HUES6 (cell line): ENCODE results near the gene CRIP1.

Experiments
- H3K27ac ChIP-seq: 2 replicates; pipeline ENCODE4 v1.7.0; 2013; ENCODE audit warnings: low read depth, mild to moderate bottlenecking, low read length, inconsistent platforms
- H3K27me3 ChIP-seq: 2 replicates; pipeline ENCODE4 v1.6.1; 2013; ENCODE audit warnings: low read length; ENCODE audit not compliant: control insufficient read depth, insufficient read depth
- H3K36me3 ChIP-seq: 2 replicates; pipeline ENCODE4 v1.6.1; 2013; ENCODE audit warnings: low read length; ENCODE audit not compliant: control insufficient read depth, insufficient read depth
- H3K4me1 ChIP-seq: 2 replicates; pipeline ENCODE4 v1.6.1; 2013; ENCODE audit warnings: low read length; ENCODE audit not compliant: control insufficient read depth, insufficient read depth
- H3K4me3 ChIP-seq: 2 replicates; pipeline ENCODE4 v1.5.1; 2013; ENCODE audit warnings: low read depth, low read length
- H3K9ac ChIP-seq: one replicate; pipeline ENCODE4 v1.6.1; 2013; ENCODE audit warnings: mild to moderate bottlenecking, low read length
- H3K9me3 ChIP-seq: 2 replicates; pipeline ENCODE4 v1.6.1; 2013; ENCODE audit warnings: low read depth, low read length; ENCODE audit not compliant: control insufficient read depth, insufficient read depth

CRIP1 gene

DNA sequence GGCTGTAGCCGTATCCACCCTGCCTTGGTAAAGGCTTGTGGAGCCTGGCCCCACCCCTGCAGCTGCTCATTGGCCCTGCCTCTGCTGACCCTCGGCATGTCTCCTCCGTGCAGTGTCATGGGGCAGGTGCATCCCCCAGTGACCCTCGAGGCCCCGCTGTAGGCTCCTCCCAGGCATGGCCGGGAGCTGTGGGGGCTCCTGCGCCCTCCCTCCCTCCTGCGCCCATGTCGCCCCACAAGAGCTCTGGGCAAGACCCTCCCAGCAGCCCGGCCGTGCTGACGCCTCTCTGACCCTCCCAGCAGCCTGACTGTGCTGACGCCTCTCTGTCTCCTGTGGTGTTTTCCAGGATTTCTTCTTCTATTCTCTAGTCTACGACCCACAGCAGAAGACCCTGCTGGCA is 32.8 kb upstream of the CRIP1 start:
- no peaks in the 10 kb centered on the region for H3K9me3 ChIP-seq
- H3K27me3 ChIP-seq = no peaks in the 10 kb centered on the region
- H3K9ac ChIP-seq = no peak overlapping the region
- H3K27ac ChIP-seq = no peak overlapping the region
- H3K4me1 ChIP-seq = no peaks in the 10 kb centered on the region
- H3K4me3 ChIP-seq = no peak overlapping the region
- H3K36me3 ChIP-seq = peaks cover 88% of the 10 kb centered on the region

DNA sequence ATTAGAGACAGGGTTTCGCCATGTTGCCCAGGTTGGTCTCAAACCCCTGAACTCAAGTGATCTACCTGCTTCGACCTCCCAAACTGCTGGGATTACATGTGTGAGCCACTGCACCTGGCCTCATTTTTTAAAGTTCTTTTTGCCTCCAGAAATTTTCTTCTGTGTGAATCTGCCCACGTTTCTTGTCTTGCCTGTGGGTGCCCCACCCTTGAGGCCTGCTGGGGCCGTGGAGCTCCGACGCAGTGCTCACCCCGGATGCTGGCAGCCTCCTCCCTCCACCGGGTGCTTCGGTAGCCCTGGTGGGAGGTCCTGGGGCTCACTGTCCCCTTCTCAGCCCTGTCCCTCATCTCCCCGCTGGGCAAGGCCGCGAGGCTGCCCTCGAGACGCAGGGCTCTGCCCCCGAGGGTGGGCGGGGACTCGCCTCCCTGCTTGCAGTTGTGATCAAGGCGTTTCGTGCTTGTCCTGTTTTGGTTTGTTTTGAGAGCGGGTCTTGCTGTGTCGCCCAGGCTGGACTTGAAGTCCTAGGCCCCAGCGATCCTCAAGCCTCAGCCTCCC is 31.5 kb upstream of the CRIP1 start:
- Histone ChIP-seq H3K36me3 (peaks cover 77% of the 10 kb centered on the region), H3K4me1 (no peaks in the 10 kb centered on the region)

DNA sequence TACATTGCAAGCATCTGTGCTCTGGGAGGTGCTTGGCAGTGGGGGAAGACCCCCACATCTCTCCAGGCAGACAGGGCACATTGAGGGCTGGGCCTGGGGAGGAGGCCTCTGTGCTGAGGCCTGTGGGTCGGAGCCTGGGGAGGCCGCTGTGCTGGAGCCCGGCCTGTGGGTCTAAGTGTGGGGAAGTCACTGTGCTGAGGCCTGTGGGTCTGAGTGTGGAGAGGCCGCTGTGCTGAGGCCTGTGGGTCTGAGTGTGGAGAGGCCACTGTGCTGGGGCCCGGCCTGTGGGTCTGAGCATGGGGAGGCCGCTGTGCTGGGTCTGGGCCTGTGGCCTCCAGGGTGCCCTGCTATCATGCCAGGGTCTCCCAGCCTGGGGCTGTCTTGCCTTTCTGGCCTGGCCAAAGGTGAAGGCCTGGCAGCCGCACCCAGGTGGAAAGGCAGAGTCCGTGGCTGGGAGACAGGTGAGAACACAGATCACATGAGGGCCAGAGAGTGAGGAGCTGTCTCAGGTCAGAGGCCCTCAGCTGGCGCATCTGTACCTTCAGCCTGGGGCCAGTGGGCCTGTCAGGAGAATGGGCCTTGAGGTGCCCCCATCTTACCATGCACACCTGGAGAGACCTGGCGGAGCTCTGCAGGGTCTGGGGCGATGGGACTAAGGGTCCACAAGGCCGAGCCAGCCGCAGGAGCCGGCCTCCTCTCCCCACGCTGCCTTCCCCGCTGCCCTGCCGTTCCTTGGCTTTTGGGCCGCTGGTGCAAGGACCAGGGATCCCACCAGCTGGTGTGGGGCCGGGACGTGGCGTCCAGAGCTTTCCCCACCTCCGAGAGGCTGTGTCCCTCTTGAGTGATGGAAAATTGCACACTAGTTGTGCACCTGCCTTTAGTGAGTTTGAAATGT is 30.7 kb upstream of the CRIP1 start:
- H3K9me3 ChIP-seq = no peaks in the 10 kb centered on the region
- peaks cover 77% of the 10 kb centered on the region for H3K36me3 ChIP-seq
- H3K9ac ChIP-seq = peak overlapping the region; percentile 19
- no peaks in the 10 kb centered on the region for H3K4me1 ChIP-seq
- no peak overlapping the region for H3K4me3 ChIP-seq
- no peak overlapping the region for H3K27ac ChIP-seq
- no peaks in the 10 kb centered on the region for H3K27me3 ChIP-seq

More for the DNA sequence above, 31.5 kb upstream of the CRIP1 start:
- Histone ChIP-seq H3K9ac (peak overlapping the region; percentile 19), H3K27me3 (no peaks in the 10 kb centered on the region), H3K4me3 (no peak overlapping the region), H3K9me3 (no peaks in the 10 kb centered on the region), H3K27ac (no peak overlapping the region)

DNA sequence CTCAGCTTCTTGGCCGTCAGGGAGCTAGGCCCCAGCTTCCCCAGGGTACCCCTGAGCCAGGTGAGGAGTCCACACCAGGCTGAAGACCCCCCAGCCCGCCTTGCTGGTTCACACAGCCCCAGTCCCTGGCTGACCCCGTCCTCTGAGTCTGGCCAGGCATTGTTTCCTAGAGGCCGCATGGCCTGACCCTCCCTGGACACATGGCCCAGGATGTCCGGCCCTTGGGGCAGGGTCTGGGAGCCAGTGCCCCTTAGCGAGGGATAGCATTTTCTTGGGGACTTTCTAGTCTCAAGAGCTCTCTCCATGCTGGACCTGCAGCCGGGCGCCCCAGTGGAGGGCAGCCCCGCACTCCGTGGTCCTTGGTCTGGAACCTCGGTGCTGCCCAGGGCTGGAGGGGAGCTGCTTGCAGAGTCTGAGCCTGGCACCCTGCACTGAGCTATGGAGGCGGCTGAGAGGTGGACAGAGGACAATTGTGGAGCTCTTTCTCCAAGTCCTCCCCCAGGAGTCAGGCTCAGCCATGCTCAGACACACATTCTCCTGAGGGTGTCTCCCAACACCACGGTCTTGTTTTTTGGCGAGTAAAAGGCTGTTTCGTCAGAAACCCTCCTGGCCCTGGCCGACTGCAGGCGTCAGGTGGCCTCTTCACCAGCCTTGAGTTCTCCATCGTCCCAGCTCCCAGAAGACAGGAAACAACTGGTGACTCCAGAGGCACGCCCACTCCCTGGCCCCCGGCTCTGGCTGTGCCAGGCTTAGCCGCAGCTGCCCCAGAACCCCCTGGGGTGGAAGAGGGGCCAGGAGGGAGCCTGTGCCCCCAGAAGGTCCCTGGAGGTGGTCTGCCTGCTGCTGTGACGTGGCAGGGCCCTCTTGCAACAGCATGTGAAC is 29.7 kb upstream of the CRIP1 start:
- no peaks in the 10 kb centered on the region for H3K27me3 ChIP-seq
- H3K27ac ChIP-seq = no peak overlapping the region
- H3K9me3 ChIP-seq = no peaks in the 10 kb centered on the region
- no peaks in the 10 kb centered on the region for H3K4me1 ChIP-seq
- no peak overlapping the region for H3K9ac ChIP-seq
- no peak overlapping the region for H3K4me3 ChIP-seq
- H3K36me3 ChIP-seq = peaks cover 79% of the 10 kb centered on the region

DNA sequence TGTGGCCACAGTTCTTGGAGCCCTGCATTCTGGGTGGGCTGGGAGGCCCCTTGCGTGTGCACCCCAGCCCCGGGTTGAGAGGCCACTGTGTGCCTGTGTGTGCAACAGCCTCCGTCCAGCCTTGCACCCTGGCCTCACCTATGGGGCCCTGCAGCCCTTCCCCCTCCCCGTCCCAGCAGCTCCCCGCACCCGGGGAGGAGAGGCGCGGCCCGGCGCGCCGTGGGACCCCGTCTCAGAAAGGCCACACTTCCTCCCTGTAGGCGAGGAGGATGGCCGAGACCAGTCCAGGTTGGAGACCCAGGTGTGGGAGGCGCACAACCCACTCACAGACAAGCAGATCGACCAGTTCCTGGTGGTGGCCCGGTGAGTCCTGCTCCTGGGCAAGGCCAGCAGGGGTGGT is 28.7 kb upstream of the CRIP1 start:
- Histone ChIP-seq H3K9ac (no peak overlapping the region), H3K27ac (peak overlapping the region; percentile 30; the same call in 1 of the 2 replicates), H3K9me3 (no peaks in the 10 kb centered on the region), H3K27me3 (no peaks in the 10 kb centered on the region), H3K4me1 (no peaks in the 10 kb centered on the region), H3K4me3 (no peak overlapping the region), H3K36me3 (peaks cover 79% of the 10 kb centered on the region)

DNA sequence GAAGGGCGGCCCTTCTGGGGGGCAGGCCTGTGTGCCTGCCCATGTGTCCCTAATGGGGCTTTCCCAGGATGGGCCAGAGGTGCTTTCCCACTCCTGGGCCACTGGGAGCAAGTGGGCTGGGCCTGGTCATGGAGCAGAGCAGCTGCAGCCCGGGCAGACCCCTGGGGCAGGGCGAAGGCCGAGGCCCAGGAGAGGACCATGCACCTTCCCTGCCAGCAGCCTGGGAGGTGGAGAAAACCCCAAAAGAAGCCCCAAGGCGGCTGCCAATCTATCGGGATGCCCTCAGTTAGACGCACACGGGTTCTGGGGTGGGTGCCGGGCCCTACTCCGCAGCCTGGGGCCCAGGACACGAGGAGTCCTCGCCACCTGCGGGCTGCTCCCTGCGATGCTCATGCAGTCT is 28.1 kb upstream of the CRIP1 start:
- Histone ChIP-seq H3K27ac (0 out of 2 replicates have a peak overlapping the region, but pooled peaks have one; percentile 30), H3K9ac (no peak overlapping the region), H3K4me3 (no peak overlapping the region), H3K27me3 (no peaks in the 10 kb centered on the region), H3K4me1 (no peaks in the 10 kb centered on the region), H3K36me3 (peaks cover 80% of the 10 kb centered on the region), H3K9me3 (no peaks in the 10 kb centered on the region)

DNA sequence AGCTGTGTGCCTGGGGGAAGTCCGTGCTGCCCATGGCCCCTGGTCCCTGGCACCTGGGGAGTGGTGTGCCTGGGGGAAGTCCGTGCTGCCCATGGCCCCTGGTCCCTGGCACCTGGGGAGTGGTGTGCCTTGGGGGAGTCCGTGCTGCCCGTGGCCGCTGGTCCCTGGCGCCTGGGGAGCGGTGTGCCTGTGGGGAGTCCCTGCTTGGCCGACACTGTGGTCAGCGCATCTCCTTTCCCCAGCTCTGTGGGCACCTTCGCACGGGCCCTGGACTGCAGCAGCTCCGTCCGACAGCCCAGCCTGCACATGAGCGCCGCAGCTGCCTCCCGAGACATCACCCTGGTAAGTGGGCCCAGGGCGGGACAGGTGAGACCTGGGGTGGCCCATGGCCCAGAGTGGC is 26.6 kb upstream of the CRIP1 start:
- H3K4me1 ChIP-seq = peaks cover 6% of the 10 kb centered on the region; the same call in 1 of the 2 replicates
- H3K9ac ChIP-seq = no peak overlapping the region
- H3K9me3 ChIP-seq = no peaks in the 10 kb centered on the region
- no peak overlapping the region for H3K4me3 ChIP-seq
- peaks cover 80% of the 10 kb centered on the region for H3K36me3 ChIP-seq
- no peaks in the 10 kb centered on the region for H3K27me3 ChIP-seq
- H3K27ac ChIP-seq = no peak overlapping the region

DNA sequence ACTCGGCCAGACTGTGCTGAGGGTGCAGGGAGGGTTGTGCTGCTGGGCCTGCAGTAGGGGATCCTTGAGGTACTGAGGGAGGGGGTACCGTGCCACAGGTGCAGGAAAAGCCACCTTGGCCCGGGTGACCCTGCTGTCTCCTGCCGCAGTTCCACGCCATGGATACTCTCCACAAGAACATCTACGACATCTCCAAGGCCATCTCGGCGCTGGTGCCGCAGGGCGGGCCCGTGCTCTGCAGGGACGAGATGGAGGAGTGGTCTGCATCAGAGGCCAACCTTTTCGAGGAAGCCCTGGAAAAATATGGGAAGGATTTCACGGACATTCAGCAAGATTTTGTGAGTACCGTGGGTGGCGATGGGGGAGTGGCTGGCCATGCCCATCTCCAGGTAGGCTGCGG is 26.1 kb upstream of the CRIP1 start:
- Histone ChIP-seq H3K36me3 (peaks cover 80% of the 10 kb centered on the region), H3K4me3 (no peak overlapping the region), H3K27ac (no peak overlapping the region), H3K9ac (no peak overlapping the region), H3K27me3 (no peaks in the 10 kb centered on the region), H3K4me1 (peaks cover 11% of the 10 kb centered on the region; the same call in 1 of the 2 replicates), H3K9me3 (no peaks in the 10 kb centered on the region)

DNA sequence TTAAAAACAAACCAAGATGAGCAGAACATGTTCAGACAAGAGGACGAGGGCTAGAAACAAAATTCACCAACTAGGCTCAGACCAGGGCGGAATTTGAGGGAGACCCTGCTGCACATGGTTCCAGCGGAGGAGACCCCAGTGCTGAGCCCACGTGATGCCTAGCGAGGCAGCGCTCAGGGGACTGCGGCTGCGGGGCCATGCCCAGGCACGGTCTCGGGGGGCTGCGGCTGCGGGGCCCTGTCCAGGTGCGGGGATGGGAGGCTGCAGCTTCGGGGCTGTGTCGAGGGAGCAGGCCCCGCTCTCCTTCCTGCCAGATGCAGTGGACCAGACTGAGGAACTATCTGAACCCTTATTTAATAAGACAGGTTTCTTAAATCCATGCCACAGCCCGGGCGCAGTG is 24.8 kb upstream of the CRIP1 start:
- Histone ChIP-seq H3K4me1 (peaks cover 14% of the 10 kb centered on the region; the same call in 1 of the 2 replicates), H3K27ac (peak overlapping the region; percentile 46; the same call in 1 of the 2 replicates), H3K36me3 (peaks cover 77% of the 10 kb centered on the region), H3K4me3 (no peak overlapping the region), H3K9me3 (no peaks in the 10 kb centered on the region), H3K27me3 (no peaks in the 10 kb centered on the region), H3K9ac (no peak overlapping the region)

DNA sequence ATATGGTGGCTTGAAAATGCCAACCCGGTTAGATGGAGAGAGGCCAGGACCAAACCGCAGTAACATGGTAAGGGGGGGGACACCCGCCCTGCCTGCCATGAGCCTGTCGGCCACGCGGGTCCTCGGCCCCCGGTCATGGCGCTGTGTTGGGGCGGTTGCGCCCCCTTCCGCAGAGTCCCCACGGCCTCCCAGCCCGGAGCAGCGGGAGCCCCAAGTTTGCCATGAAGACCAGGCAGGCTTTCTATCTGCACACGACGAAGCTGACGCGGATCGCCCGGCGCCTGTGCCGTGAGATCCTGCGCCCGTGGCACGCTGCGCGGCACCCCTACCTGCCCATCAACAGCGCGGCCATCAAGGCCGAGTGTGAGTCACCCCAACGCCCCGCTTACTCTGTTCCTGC is 22.2 kb upstream of the CRIP1 start:
- Histone ChIP-seq H3K36me3 (peaks cover 88% of the 10 kb centered on the region), H3K9me3 (no peaks in the 10 kb centered on the region), H3K9ac (no peak overlapping the region), H3K4me1 (peaks cover 14% of the 10 kb centered on the region; the same call in 1 of the 2 replicates), H3K4me3 (no peak overlapping the region), H3K27me3 (no peaks in the 10 kb centered on the region), H3K27ac (no peak overlapping the region; the same call in 1 of the 2 replicates)
